Measurements from ENCODE around the gene UPF2.

DNA sequence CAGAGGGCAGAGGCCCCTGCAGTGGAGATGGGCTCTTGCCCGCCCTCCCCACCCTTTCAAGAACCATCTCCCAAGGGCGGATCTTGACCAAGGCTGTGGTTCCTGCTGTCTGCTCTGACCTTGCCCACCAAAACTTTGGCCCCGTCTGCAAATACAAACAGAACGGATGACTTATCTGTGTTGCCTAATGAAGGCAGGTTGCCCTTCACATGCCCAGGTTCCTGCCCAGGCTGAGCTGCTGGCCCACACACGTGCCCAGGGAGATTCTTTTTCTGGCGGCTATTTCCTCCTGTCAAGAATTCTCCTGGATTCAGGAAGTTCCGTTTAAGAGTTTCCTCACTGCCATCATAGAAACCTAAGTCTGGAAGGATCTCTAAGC is 141.2 kb downstream of the UPF2 start:
- TF ChIP-seq POLR2AphosphoS5 (IDR thresholded peaks at IDR 0.05; ENCODE audit: low read depth, low read length) (no peak), TAF1 (IDR thresholded peaks at IDR 0.05; ENCODE audit: borderline replicate concordance, insufficient read depth, low read length) (no peak)
